ENCODE data around the gene ATP4B. TPM values are rescaled to one million over a fixed set of nuclear protein-coding genes. Genes with fewer than 3 reads are reported as not detected.
A peak's percentile ranks its signal among the peaks of the same experiment; 100 is the strongest.

Gene ATP4B
- total RNA-seq, 1 donor from 2014 or later = not detected

DNA sequence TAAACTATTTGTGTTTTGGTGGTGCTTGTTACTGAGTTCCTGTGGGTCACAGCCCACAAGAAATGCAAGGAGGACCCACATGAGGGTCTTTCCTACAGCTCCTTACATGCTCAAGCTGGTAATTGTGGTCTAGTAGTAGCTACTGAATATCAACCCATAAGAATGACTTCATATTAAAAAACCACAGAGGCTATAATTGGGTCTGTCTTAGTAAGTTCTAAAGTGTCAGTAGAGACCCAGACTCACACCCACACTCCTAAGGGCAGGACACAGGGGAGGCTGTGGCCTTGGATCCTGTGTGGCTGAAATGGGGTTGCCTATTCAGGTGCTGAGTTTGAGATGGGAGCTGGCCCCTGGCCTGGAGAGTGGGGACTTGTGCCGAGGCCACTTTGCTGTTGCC lies 53.8 kb downstream of the ATP4B start:
- no peaks in the 10 kb centered on the region for H3K27me3 ChIP-seq (ENCODE audit: low read depth)
- H3K27ac ChIP-seq (replicated peaks) = no peak overlapping the region
- no peak for DNase-seq
- no peaks in the 10 kb centered on the region for H3K4me1 ChIP-seq
- TF ChIP-seq, protein P1, sequence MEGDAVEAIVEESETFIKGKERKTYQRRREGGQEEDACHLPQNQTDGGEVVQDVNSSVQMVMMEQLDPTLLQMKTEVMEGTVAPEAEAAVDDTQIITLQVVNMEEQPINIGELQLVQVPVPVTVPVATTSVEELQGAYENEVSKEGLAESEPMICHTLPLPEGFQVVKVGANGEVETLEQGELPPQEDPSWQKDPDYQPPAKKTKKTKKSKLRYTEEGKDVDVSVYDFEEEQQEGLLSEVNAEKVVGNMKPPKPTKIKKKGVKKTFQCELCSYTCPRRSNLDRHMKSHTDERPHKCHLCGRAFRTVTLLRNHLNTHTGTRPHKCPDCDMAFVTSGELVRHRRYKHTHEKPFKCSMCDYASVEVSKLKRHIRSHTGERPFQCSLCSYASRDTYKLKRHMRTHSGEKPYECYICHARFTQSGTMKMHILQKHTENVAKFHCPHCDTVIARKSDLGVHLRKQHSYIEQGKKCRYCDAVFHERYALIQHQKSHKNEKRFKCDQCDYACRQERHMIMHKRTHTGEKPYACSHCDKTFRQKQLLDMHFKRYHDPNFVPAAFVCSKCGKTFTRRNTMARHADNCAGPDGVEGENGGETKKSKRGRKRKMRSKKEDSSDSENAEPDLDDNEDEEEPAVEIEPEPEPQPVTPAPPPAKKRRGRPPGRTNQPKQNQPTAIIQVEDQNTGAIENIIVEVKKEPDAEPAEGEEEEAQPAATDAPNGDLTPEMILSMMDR (IDR thresholded peaks at IDR 0.05; ENCODE audit: borderline replicate concordance) = no peak
- no peak overlapping the region for H3K4me3 ChIP-seq
- intact Hi-C loops (cut with micrococcal nuclease) = no loop called here
- no peaks in the 10 kb centered on the region for H3K9me3 ChIP-seq (replicated peaks)
- H3K36me3 ChIP-seq = peaks cover 5% of the 10 kb centered on the region

GRCh38 chr13:113603116-113603710 lies 54.8 kb downstream of the ATP4B start:
- TF ChIP-seq, protein P1 (IDR thresholded peaks at IDR 0.05; ENCODE audit: borderline replicate concordance) = no peak
- no peak for DNase-seq

DNA sequence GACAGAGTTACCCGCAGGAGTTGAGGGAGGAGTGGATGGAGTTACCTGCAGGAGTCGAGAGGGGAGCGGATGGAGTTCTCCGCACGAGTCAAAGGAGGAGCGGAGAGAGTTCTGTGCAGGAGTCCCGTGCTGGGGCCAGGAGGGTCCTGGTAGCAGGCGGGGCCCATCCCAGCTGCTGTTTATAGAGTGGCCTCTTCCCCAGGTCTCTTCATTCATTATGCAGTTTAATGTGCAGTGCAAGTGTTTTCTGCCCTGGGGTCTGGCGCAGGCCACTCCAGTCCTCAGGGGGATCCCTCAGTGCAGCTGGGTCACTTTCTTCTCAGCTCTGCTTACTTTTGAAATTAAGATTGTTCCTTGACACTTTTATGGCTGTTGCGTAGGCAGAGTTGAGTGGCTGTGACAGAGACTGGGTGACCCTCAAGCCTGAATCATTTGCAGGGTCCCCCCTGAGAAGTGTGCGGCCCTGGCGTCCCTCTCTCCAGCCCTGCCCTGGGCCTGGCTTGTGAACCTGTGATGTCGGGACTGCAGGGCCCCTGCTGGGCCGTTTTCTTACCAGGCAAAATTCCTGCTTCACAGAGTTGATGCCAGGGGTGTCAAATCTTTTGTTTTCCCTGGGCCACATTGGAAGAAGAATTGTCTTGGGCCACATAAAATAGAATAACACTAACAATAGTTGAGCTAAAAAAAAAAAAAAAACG lies 55.6 kb downstream of the ATP4B start:
- TF ChIP-seq, protein P1 (IDR thresholded peaks at IDR 0.05; ENCODE audit: borderline replicate concordance) = no peak
- Histone ChIP-seq H3K27ac (replicated peaks) (no peak overlapping the region), H3K4me1 (no peaks in the 10 kb centered on the region), H3K36me3 (peaks cover 11% of the 10 kb centered on the region), H3K27me3 (ENCODE audit: low read depth) (no peaks in the 10 kb centered on the region), H3K9me3 (replicated peaks) (no peaks in the 10 kb centered on the region), H3K4me3 (no peak overlapping the region)
- DNase-seq = no peak
- intact Hi-C loops (cut with micrococcal nuclease) = no loop called here

More at GRCh38 chr13:113603116-113603710, 54.8 kb downstream of the ATP4B start:
- Histone ChIP-seq H3K4me3 (no peak overlapping the region), H3K36me3 (peaks cover 7% of the 10 kb centered on the region), H3K27me3 (ENCODE audit: low read depth) (no peaks in the 10 kb centered on the region), H3K9me3 (replicated peaks) (no peaks in the 10 kb centered on the region), H3K4me1 (no peaks in the 10 kb centered on the region), H3K27ac (replicated peaks) (no peak overlapping the region)
- intact Hi-C loops (cut with micrococcal nuclease) = no loop called here

DNA sequence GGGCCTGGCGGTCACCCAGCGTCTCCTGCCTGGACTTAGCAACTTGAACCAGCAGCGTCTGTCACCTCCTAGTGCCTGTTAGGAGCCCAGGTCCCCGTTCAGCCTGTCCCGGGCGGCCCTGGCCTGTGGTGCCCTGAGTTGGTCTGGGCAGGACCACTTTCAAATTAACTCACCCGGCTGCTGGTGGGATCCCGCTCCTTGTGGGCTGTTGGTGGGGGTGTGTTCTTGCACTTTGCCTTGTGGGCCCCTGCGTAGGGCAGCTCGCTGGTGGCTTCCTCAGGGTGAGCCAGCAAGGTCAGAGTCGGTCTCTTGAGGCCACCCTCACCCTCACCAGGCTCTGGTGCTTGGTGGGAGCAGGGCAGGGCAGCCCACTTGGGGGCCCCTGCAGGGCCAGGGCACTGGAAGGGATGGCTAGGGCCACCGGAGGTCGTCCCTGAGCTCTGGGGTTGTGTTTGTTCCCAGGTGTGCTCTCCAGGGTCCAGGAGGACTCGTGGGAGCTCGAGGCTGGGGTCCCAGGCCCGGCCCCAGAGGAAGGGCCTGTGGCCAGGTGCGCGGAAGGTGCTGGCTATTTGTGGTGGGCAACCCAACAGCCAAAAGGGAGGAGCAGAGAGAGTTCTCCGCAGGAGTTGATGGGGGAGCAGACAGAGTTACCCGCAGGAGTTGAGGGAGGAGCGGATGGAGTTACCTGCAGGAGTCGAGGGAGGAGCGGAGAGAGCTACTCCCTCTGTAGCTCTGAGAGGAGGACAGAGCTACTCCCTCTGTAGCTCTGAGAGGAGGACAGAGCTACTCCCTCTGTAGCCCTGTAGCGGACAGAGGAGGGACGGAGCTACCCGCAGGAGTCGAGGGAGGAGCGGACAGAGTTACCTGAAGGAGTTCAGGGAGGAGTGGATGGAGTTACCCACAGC lies 56.6 kb downstream of the ATP4B start:
- no peaks in the 10 kb centered on the region for H3K9me3 ChIP-seq (replicated peaks)
- no peaks in the 10 kb centered on the region for H3K4me1 ChIP-seq
- TF ChIP-seq, protein P1 (IDR thresholded peaks at IDR 0.05; ENCODE audit: borderline replicate concordance) = no peak
- no peaks in the 10 kb centered on the region for H3K27me3 ChIP-seq (ENCODE audit: low read depth)
- no peak overlapping the region for H3K27ac ChIP-seq (replicated peaks)
- H3K36me3 ChIP-seq = peaks cover 14% of the 10 kb centered on the region
- no peak overlapping the region for H3K4me3 ChIP-seq
- intact Hi-C loops (cut with micrococcal nuclease) = no loop called here
- DNase-seq = no peak

- Histone ChIP-seq H3K9me3 (replicated peaks) (no peaks in the 10 kb centered on the region), H3K27ac (replicated peaks) (no peak overlapping the region), H3K4me3 (no peak overlapping the region), H3K4me1 (no peaks in the 10 kb centered on the region), H3K36me3 (peaks cover 19% of the 10 kb centered on the region), H3K27me3 (ENCODE audit: low read depth) (no peaks in the 10 kb centered on the region)
- intact Hi-C loops (cut with micrococcal nuclease) = no loop called here
- TF ChIP-seq, protein P1 (IDR thresholded peaks at IDR 0.05; ENCODE audit: borderline replicate concordance) = no peak
- peak; percentile 1 for DNase-seq
These were observed 58.6 kb downstream of the ATP4B start for GRCh38 chr13:113599391-113599790.

Data from left ventricle myocardium inferior (tissue), 1 donor.